Hepatocyte (in vitro differentiated cells): Measurements from ENCODE around the gene MTG1. TPM values are rescaled to one million over a fixed set of nuclear protein-coding genes. Genes with fewer than 3 reads are reported as not detected.

Experiments
- DNase-seq: peaks from one replicate; pipeline ENCODE4 v3.0.0-alpha.2; 2016; ENCODE audit warnings: low spot score
- H2AFZ ChIP-seq: fragments of 200-600 bp; sonication (generic); 2 replicates; pipeline ENCODE4 v1.6.0; 2016; ENCODE audit warnings: antibody characterized with exemption, mild to moderate bottlenecking
- H3K27ac ChIP-seq: fragments of 200-600 bp; sonication (generic); 2 replicates; pipeline ENCODE4 v1.5.1; 2016; ENCODE audit warnings: mild to moderate bottlenecking
- H3K27me3 ChIP-seq: fragments of 200-600 bp; sonication (generic); 2 replicates; pipeline ENCODE4 v1.6.1; 2016
- H3K36me3 ChIP-seq: fragments of 200-600 bp; sonication (generic); replicated peaks from 2 replicates; pipeline ENCODE4 v1.5.1; 2016; ENCODE audit warnings: low read depth; ENCODE audit not compliant: insufficient read depth
- H3K4me1 ChIP-seq: fragments of 200-600 bp; sonication (generic); 2 replicates; pipeline ENCODE4 v1.5.1; 2016; ENCODE audit warnings: mild to moderate bottlenecking, moderate library complexity; ENCODE audit not compliant: insufficient read depth
- H3K4me2 ChIP-seq: fragments of 200-600 bp; sonication (generic); 2 replicates; pipeline ENCODE4 v1.6.0; 2016
- H3K4me3 ChIP-seq: fragments of 200-600 bp; sonication (generic); 2 replicates; pipeline ENCODE4 v1.5.1; 2016; ENCODE audit warnings: mild to moderate bottlenecking
- H3K79me2 ChIP-seq: fragments of 200-600 bp; sonication (generic); 2 replicates; pipeline ENCODE4 v1.6.0; 2017; ENCODE audit warnings: mild to moderate bottlenecking
- H3K9me2 ChIP-seq: fragments of 200-600 bp; sonication (generic); replicated peaks from 2 replicates; pipeline ENCODE4 v1.6.0; 2017; ENCODE audit warnings: mild to moderate bottlenecking; ENCODE audit not compliant: insufficient read depth
- H3K9me3 ChIP-seq: fragments of 200-600 bp; sonication (generic); 2 replicates; pipeline ENCODE4 v1.5.1; 2016; ENCODE audit warnings: low read depth, mild to moderate bottlenecking
- H4K20me1 ChIP-seq: fragments of 200-600 bp; sonication (generic); 2 replicates; pipeline ENCODE4 v1.6.0; 2016; ENCODE audit warnings: mild to moderate bottlenecking; ENCODE audit not compliant: insufficient read depth, poor library complexity, severe bottlenecking
- CTCF ChIP-seq: fragments of 200-600 bp; sonication (generic); IDR thresholded peaks from 2 replicates; pipeline ENCODE4 v1.5.1; 2016; ENCODE audit warnings: antibody characterized with exemption, mild to moderate bottlenecking; ENCODE audit not compliant: poor library complexity
- EZH2 ChIP-seq: fragments of 200-600 bp; sonication (generic); IDR thresholded peaks from 2 replicates; pipeline ENCODE4 v1.6.1; 2016; ENCODE audit warnings: antibody characterized with exemption, mild to moderate bottlenecking, borderline replicate concordance
- EZH2phosphoT487 ChIP-seq: fragments of 200-600 bp; sonication (generic); IDR thresholded peaks from one replicate; pipeline ENCODE4 v1.6.1; 2018; ENCODE audit warnings: antibody characterized with exemption, mild to moderate bottlenecking, low read depth, moderate library complexity; ENCODE audit not compliant: unreplicated experiment, severe bottlenecking
- WGBS: methylation state at CpG from one replicate; pipeline ENCODE4 v1.1.6; 2016; ENCODE audit warnings: low lambda C conversion rate; ENCODE audit errors: missing lambda C conversion rate; 5-methylcytosine and 5-hydroxymethylcytosine counted together
- polyA plus RNA-seq: library from polyadenylated mRNA; unstranded; fragments of >200 nt; fragmentation: Nextera tagmentation; extraction: Ambion mirVana; gene quantifications from 2 replicates; pipeline ENCODE4 v1.2.1, GENCODE V29; 2016
- total RNA-seq: library from RNA; depleted of rRNA; stranded (reverse); fragments of >200 nt; gene quantifications from 2 replicates; pipeline ENCODE4 v1.2.3, GENCODE V29; 2014

MTG1 gene
- total and polyA plus RNA-seq, 2 experiments from 2014 or later = 53.2 to 154 TPM

- Histone ChIP-seq H3K9me2 (no peaks in the 10 kb centered on the region), H3K27ac (peak overlapping the region; percentile 99), H3K4me3 (peak overlapping the region; percentile 77), H3K79me2 (peaks cover 9% of the 10 kb centered on the region), H2AFZ (peak overlapping the region; percentile 100), H3K27me3 (no peaks in the 10 kb centered on the region), H3K9me3 (no peaks in the 10 kb centered on the region), H3K4me2 (peak overlapping the region; percentile 100), H4K20me1 (no peaks in the 10 kb centered on the region), H3K36me3 (no peaks in the 10 kb centered on the region), H3K4me1 (peaks cover 13% of the 10 kb centered on the region)
- peak; percentile 86 for DNase-seq
- TF ChIP-seq EZH2phosphoT487 (no peak), EZH2 (no peak), CTCF (no peak)
- 1% methylated on average over 51 of the region's 90 CpGs for WGBS
Measured at GRCh38 chr10:133378251-133379096, 15.5 kb upstream of the MTG1 start.

GRCh38 chr10:133379152-133379800 is 14.7 kb upstream of the MTG1 start, which contains the start of gene PAOX:
TSS of gene PAOX (plus strand) at chr10:133379262. CDS start at chr10:133379317, 55 bp downstream.
- 2% methylated on average over 16 of the region's 78 CpGs for WGBS
- no peak for TF ChIP-seq EZH2phosphoT487
- no peak for TF ChIP-seq EZH2
- TF ChIP-seq CTCF = no peak
- H3K27me3 ChIP-seq = no peaks in the 10 kb centered on the region
- peaks cover 13% of the 10 kb centered on the region for H3K4me1 ChIP-seq
- no peaks in the 10 kb centered on the region for H3K36me3 ChIP-seq
- peak within 1 kb of the TSS; percentile 98 for H3K4me3 ChIP-seq
- H2AFZ ChIP-seq = peak within 1 kb of the TSS; percentile 100
- peak; percentile 87 for DNase-seq
- peaks cover 9% of the 10 kb centered on the region for H3K79me2 ChIP-seq
- no peaks in the 10 kb centered on the region for H4K20me1 ChIP-seq
- H3K4me2 ChIP-seq = peak within 1 kb of the TSS; percentile 100
- no peaks in the 10 kb centered on the region for H3K9me3 ChIP-seq
- peak within 1 kb of the TSS; percentile 99 for H3K27ac ChIP-seq
- no peaks in the 10 kb centered on the region for H3K9me2 ChIP-seq

GRCh38 chr10:133379801-133380666 is 13.9 kb upstream of the MTG1 start:
- no peaks in the 10 kb centered on the region for H3K9me3 ChIP-seq
- 94% methylated on average over 31 of the region's 36 CpGs for WGBS
- H2AFZ ChIP-seq = peak overlapping the region; percentile 99
- no peaks in the 10 kb centered on the region for H3K36me3 ChIP-seq
- no peaks in the 10 kb centered on the region for H4K20me1 ChIP-seq
- peak overlapping the region; percentile 95 for H3K4me2 ChIP-seq
- peak overlapping the region; percentile 84 for H3K27ac ChIP-seq
- no peak for DNase-seq
- peaks cover 9% of the 10 kb centered on the region for H3K79me2 ChIP-seq
- H3K27me3 ChIP-seq = no peaks in the 10 kb centered on the region
- TF ChIP-seq EZH2 = no peak
- TF ChIP-seq CTCF = no peak
- no peak for TF ChIP-seq EZH2phosphoT487
- H3K4me1 ChIP-seq = peaks cover 13% of the 10 kb centered on the region
- H3K9me2 ChIP-seq = no peaks in the 10 kb centered on the region
- peak overlapping the region; percentile 98 for H3K4me3 ChIP-seq
